Eye (tissue), 1 donor: ENCODE results near the gene NTM.

ENCODE experiments used
- DNase-seq: peaks from one replicate; pipeline ENCODE4 v3.0.0-alpha.2; 2015

The NTM gene

GRCh38 chr11:132030896-132031295 lies 660.5 kb downstream of the NTM start:
- DNase-seq: no peak

GRCh38 chr11:132032555-132032954 lies 662.1 kb downstream of the NTM start:
- no peak for DNase-seq

GRCh38 chr11:132033051-132033450 lies 662.6 kb downstream of the NTM start:
- no peak for DNase-seq

GRCh38 chr11:132035228-132035627 lies 664.8 kb downstream of the NTM start:
- no peak for DNase-seq

GRCh38 chr11:132035766-132036165 lies 665.4 kb downstream of the NTM start:
- DNase-seq: no peak

GRCh38 chr11:132036220-132036619 lies 665.8 kb downstream of the NTM start:
- DNase-seq: no peak

GRCh38 chr11:132036746-132037466 lies 666.5 kb downstream of the NTM start:
- DNase-seq: no peak

GRCh38 chr11:132037467-132037862 lies 667.0 kb downstream of the NTM start:
- no peak for DNase-seq

GRCh38 chr11:132037956-132038355 lies 667.5 kb downstream of the NTM start:
- no peak for DNase-seq

GRCh38 chr11:132039521-132039920 lies 669.1 kb downstream of the NTM start:
- no peak for DNase-seq

- DNase-seq: no peak
These were observed 671.9 kb downstream of the NTM start for GRCh38 chr11:132042296-132042695.

GRCh38 chr11:132043714-132044113 lies 673.3 kb downstream of the NTM start:
- no peak for DNase-seq

- DNase-seq: no peak
These were observed 674.7 kb downstream of the NTM start for GRCh38 chr11:132045107-132045506.

GRCh38 chr11:132046288-132046865 lies 676.0 kb downstream of the NTM start:
- no peak for DNase-seq

- no peak for DNase-seq
These were observed 676.8 kb downstream of the NTM start for GRCh38 chr11:132047167-132047566.

- peak; percentile 41 for DNase-seq
These were observed 677.6 kb downstream of the NTM start for GRCh38 chr11:132048040-132048439.

GRCh38 chr11:132049205-132049604 lies 678.8 kb downstream of the NTM start:
- no peak for DNase-seq

- DNase-seq: no peak
These were observed 679.6 kb downstream of the NTM start for GRCh38 chr11:132050049-132050448.

GRCh38 chr11:132050577-132051165 lies 680.3 kb downstream of the NTM start:
- no peak for DNase-seq

- no peak for DNase-seq
These were observed 681.3 kb downstream of the NTM start for GRCh38 chr11:132051704-132052103.

GRCh38 chr11:132052342-132052741 lies 681.9 kb downstream of the NTM start:
- DNase-seq: no peak

- DNase-seq: no peak
These were observed 682.5 kb downstream of the NTM start for GRCh38 chr11:132052904-132053303.

- no peak for DNase-seq
These were observed 684.4 kb downstream of the NTM start for GRCh38 chr11:132054822-132055221.

GRCh38 chr11:132055296-132055695 lies 684.9 kb downstream of the NTM start:
- DNase-seq: no peak

GRCh38 chr11:132056689-132057088 lies 686.3 kb downstream of the NTM start:
- no peak for DNase-seq
